H9 (cell line): ENCODE results near the gene MAP3K7CL. TPM values are rescaled to one million over a fixed set of nuclear protein-coding genes. Genes with fewer than 3 reads are reported as not detected.

ENCODE experiments used
- DNase-seq: peaks from one replicate; pipeline ENCODE4 v3.0.0-alpha.2; 2017
- H2AFZ ChIP-seq: one replicate; pipeline ENCODE4 v1.6.1; 2013; ENCODE audit warnings: mild to moderate bottlenecking, low read length, control low read depth, moderate library complexity
- H2AK5ac ChIP-seq: 2 replicates; pipeline ENCODE4 v1.6.1; 2013; ENCODE audit warnings: low read length, control low read depth, mixed read lengths; ENCODE audit not compliant: insufficient read length
- H2BK120ac ChIP-seq: one replicate; pipeline ENCODE4 v1.6.1; 2013; ENCODE audit warnings: low read depth, mild to moderate bottlenecking, low read length, control low read depth, inconsistent platforms; ENCODE audit not compliant: poor library complexity, severe bottlenecking
- H2BK12ac ChIP-seq: 2 replicates; pipeline ENCODE4 v1.6.1; 2013; ENCODE audit warnings: low read length, control low read depth, mixed read lengths, low read depth; ENCODE audit not compliant: insufficient read length
- H2BK15ac ChIP-seq: 2 replicates; pipeline ENCODE4 v1.6.1; 2013; ENCODE audit warnings: low read depth, low read length, control low read depth
- H2BK20ac ChIP-seq: one replicate; pipeline ENCODE4 v1.6.1; 2013; ENCODE audit warnings: low read depth, mild to moderate bottlenecking, low read length, control low read depth, inconsistent platforms; ENCODE audit not compliant: poor library complexity, severe bottlenecking
- H2BK5ac ChIP-seq: 2 replicates; pipeline ENCODE4 v1.6.1; 2013; ENCODE audit warnings: low read length, control low read depth, mixed read lengths; ENCODE audit not compliant: insufficient read length
- H3K14ac ChIP-seq: 2 replicates; pipeline ENCODE4 v1.6.1; 2013; ENCODE audit warnings: low read length, control low read depth; ENCODE audit not compliant: insufficient read depth
- H3K18ac ChIP-seq: 2 replicates; pipeline ENCODE4 v1.6.1; 2013; ENCODE audit warnings: low read depth, mild to moderate bottlenecking, mixed read lengths, low read length, control low read depth; ENCODE audit not compliant: insufficient read length
- H3K23ac ChIP-seq: 2 replicates; pipeline ENCODE4 v1.6.1; 2013; ENCODE audit warnings: low read length, control low read depth, mixed read lengths, low read depth; ENCODE audit not compliant: insufficient read length
- H3K23me2 ChIP-seq: 2 replicates; pipeline ENCODE4 v1.6.1; 2013; ENCODE audit warnings: low read depth, mild to moderate bottlenecking, mixed read lengths, low read length, control low read depth; ENCODE audit not compliant: insufficient read length, poor library complexity, severe bottlenecking
- H3K27ac ChIP-seq: 2 replicates; pipeline ENCODE4 v1.5.1; 2013; ENCODE audit warnings: low read length, control low read depth, mixed read lengths, low read depth; ENCODE audit not compliant: insufficient read length
- H3K27me3 ChIP-seq: 2 replicates; pipeline ENCODE4 v1.6.1; 2013; ENCODE audit warnings: low read length, control low read depth, inconsistent platforms; ENCODE audit not compliant: insufficient read depth
- H3K4ac ChIP-seq: 2 replicates; pipeline ENCODE4 v1.6.1; 2013; ENCODE audit warnings: low read depth, mild to moderate bottlenecking, control low read depth, inconsistent platforms, low read length, moderate library complexity
- H3K4me1 ChIP-seq: 2 replicates; pipeline ENCODE4 v1.6.1; 2013; ENCODE audit warnings: low read length, control low read depth, inconsistent platforms; ENCODE audit not compliant: insufficient read depth
- H3K4me2 ChIP-seq: 2 replicates; pipeline ENCODE4 v1.6.1; 2013; ENCODE audit warnings: low read length, control low read depth, mixed read lengths; ENCODE audit not compliant: insufficient read length, insufficient read depth
- H3K56ac ChIP-seq: 2 replicates; pipeline ENCODE4 v1.6.1; 2013; ENCODE audit warnings: low read depth, mild to moderate bottlenecking, mixed read lengths, low read length, control low read depth; ENCODE audit not compliant: insufficient read length
- H3K79me1 ChIP-seq: 2 replicates; pipeline ENCODE4 v1.6.1; 2013; ENCODE audit warnings: low read depth, mild to moderate bottlenecking, moderate library complexity, low read length, control low read depth, inconsistent platforms; ENCODE audit not compliant: insufficient read depth, poor library complexity, severe bottlenecking
- H3K79me2 ChIP-seq: 2 replicates; pipeline ENCODE4 v1.6.1; 2013; ENCODE audit warnings: low read length, control low read depth, inconsistent platforms; ENCODE audit not compliant: insufficient read depth
- H3K9ac ChIP-seq: 2 replicates; pipeline ENCODE4 v1.6.1; 2013; ENCODE audit warnings: low read length, control low read depth, mixed read lengths; ENCODE audit not compliant: insufficient read length; ENCODE audit errors: extremely low read depth
- H3K9me3 ChIP-seq: one replicate; pipeline ENCODE4 v1.6.1; 2013; ENCODE audit warnings: low read depth, low read length, inconsistent platforms; ENCODE audit not compliant: control insufficient read depth
- H3T11ph ChIP-seq: one replicate; pipeline ENCODE4 v1.6.1; 2013; ENCODE audit warnings: mild to moderate bottlenecking, low read length, control low read depth, inconsistent platforms
- H4K20me1 ChIP-seq: one replicate; pipeline ENCODE4 v1.6.1; 2013; ENCODE audit not compliant: control insufficient read depth, insufficient read length, insufficient read depth
- H4K5ac ChIP-seq: 2 replicates; pipeline ENCODE4 v1.6.1; 2013; ENCODE audit warnings: low read depth, mild to moderate bottlenecking, mixed read lengths, low read length, control low read depth; ENCODE audit not compliant: insufficient read length
- H4K8ac ChIP-seq: replicated peaks from 2 replicates; pipeline ENCODE4 v1.6.1; 2013; ENCODE audit warnings: low read length, control low read depth, mixed read lengths, low read depth; ENCODE audit not compliant: insufficient read length
- H4K91ac ChIP-seq: 2 replicates; pipeline ENCODE4 v1.6.1; 2013; ENCODE audit warnings: low read depth, mild to moderate bottlenecking, moderate library complexity, mixed read lengths, low read length, control low read depth; ENCODE audit not compliant: insufficient read length
- H3K27ac Mint-ChIP-seq, 3 experiments: 2 replicates in 2 of 3; 3 replicates in 1 of 3; pipeline ENCODE4 v1.8.0; 2020 to 2021; ENCODE audit warnings: mixed read lengths in 3 of 3, mild to moderate bottlenecking in 1 of 3, moderate library complexity in 1 of 3
- H3K27me3 Mint-ChIP-seq: 2 replicates; pipeline ENCODE4 v1.8.0; 2021; ENCODE audit warnings: low read depth, mild to moderate bottlenecking, moderate library complexity, mixed read lengths
- H3K36me3 Mint-ChIP-seq, 3 experiments: 2 replicates in 2 of 3; 3 replicates in 1 of 3; pipeline ENCODE4 v1.8.0; 2020 to 2021; ENCODE audit warnings: low read depth in 3 of 3, mixed read lengths in 3 of 3; ENCODE audit not compliant: insufficient read depth in 1 of 3
- H3K4me1 Mint-ChIP-seq, 2 experiments: 2 replicates each; pipeline ENCODE4 v1.8.0; 2020; ENCODE audit warnings: mixed read lengths in 2 of 2
- H3K4me3 Mint-ChIP-seq, 2 experiments: 2 replicates in 1 of 2; 3 replicates in 1 of 2; pipeline ENCODE4 v1.8.0; 2020 to 2021; ENCODE audit warnings: mild to moderate bottlenecking in 2 of 2, mixed read lengths in 2 of 2, moderate library complexity in 1 of 2
- H3K9me3 Mint-ChIP-seq, 2 experiments: 2 replicates in 1 of 2; 3 replicates in 1 of 2; pipeline ENCODE4 v1.8.0; 2020; ENCODE audit warnings: mild to moderate bottlenecking in 2 of 2, mixed read lengths in 2 of 2, moderate library complexity in 1 of 2
- CTCF ChIP-seq: fragments of 200-600 bp; sonication (generic); conservative IDR thresholded peaks from 3 replicates; pipeline ENCODE4 v1.8.0; 2021; ENCODE audit warnings: antibody characterized with exemption, mild to moderate bottlenecking
- WGBS: extraction: QIAGEN DNeasy Blood & Tissue Kit; methylation state at CpG from one replicate; pipeline ENCODE4 v1.1.7; 2013; ENCODE audit warnings: missing lambda C conversion rate, low lambda C conversion rate, mixed read lengths; ENCODE audit not compliant: insufficient read length; ENCODE audit errors: extremely low coverage; 5-methylcytosine and 5-hydroxymethylcytosine counted together
- total RNA-seq: library from RNA; stranded (reverse); gene quantifications from 2 replicates; pipeline ENCODE4 v1.2.1, GENCODE V29; 2021

MAP3K7CL gene
- total RNA-seq, 1 experiment from 2014 or later, result not detected

- Histone ChIP-seq H2AFZ (no peak overlapping the region), H3K4ac (no peak overlapping the region), H3K4me2 (no peak overlapping the region), H3K79me1 (no peaks in the 10 kb centered on the region), H3K27me3 (no peaks in the 10 kb centered on the region), H3K4me1 (no peaks in the 10 kb centered on the region; the same call in 1 of the 2 replicates), H2BK120ac (no peak overlapping the region), H3K79me2 (no peaks in the 10 kb centered on the region), H3K14ac (no peak overlapping the region), H3K9me3 (no peaks in the 10 kb centered on the region), H3K23me2 (no peaks in the 10 kb centered on the region), H2AK5ac (no peak overlapping the region), H2BK20ac (no peak overlapping the region), H2BK15ac (no peak overlapping the region), H3K23ac (no peak overlapping the region), H3K9ac (no peak overlapping the region), H3K56ac (no peak overlapping the region), H4K5ac (no peak overlapping the region), H4K20me1 (no peaks in the 10 kb centered on the region), H4K8ac (no peak overlapping the region), H2BK5ac (no peak overlapping the region), H3K18ac (no peak overlapping the region), H3T11ph (no peak overlapping the region), H2BK12ac (no peak overlapping the region), H3K27ac (no peak overlapping the region), H4K91ac (no peak overlapping the region)
- H3K27me3 Mint-ChIP-seq, result no peaks in the 10 kb centered on the region
- H3K36me3 Mint-ChIP-seq, result peaks cover 8 to 15% (median 10%) of the 10 kb centered on the region in 3 experiments
- no peak overlapping the region; a peak in 1 of 5 replicates for H3K4me3 Mint-ChIP-seq
- H3K27ac Mint-ChIP-seq, result peak overlapping the region in 2 of 3 experiments; percentile 18 to 37; a peak in 1 of 7 replicates
- WGBS, result no CpG with 5 or more reads among the region's 3 CpGs
- no peak for TF ChIP-seq CTCF
- DNase-seq, result no peak
- H3K4me1 Mint-ChIP-seq, result peaks cover 19 to 30% of the 10 kb centered on the region in 2 experiments
- peaks cover 9 to 11% of the 10 kb centered on the region in 2 experiments for H3K9me3 Mint-ChIP-seq
Measured at GRCh38 chr21:29194847-29195246, 64.4 kb downstream of the MAP3K7CL start.
